ENCODE results near the gene SHANK3.
"Not testable (repeated sequence)": the region's sequence is repeated elsewhere in the genome, so short reads cannot be mapped to it uniquely, and the experiment has no call there.

Gene SHANK3

DNA sequence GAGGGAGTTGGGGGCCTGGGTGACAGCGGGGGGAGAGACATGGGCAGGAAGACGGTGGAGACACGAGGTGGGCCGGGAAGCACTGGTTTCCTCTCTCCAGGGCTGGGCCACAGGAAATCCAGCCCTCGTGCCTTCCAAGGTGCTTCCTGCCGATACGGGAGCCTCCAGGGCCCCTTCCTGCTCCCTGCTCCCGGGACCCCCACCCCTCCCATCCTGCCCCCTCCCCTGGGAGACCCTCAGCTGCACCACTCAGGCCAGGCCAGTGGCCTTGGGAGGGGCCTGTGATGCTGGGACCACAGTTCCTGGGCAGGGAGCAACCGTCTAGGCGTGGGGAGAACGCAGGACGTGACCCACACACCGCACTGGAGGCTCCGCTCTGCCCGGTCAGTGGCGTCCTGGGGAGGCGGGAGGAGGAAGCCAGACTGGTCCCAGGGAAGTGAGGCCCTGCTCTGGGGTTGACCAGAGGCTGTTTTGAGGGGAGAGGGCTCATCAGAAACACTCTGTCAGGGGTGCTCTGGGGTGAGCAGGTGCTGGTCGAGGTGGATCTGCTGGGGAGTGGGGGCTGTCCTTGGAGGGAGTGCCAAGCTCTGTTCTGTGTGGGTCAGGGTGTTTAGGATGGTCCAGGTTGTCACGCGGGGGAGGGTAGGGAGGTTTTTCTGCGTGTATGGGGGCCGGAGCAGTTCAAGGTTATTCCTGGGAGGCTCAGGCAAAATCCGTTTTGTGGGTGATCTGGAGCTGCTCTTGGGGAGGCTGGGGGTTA is at the start of gene SHANK3:
SHANK3 (plus strand) TSS at position 353 of the 760 bp plus-strand sequence.
- no peak for DNase-seq

DNA sequence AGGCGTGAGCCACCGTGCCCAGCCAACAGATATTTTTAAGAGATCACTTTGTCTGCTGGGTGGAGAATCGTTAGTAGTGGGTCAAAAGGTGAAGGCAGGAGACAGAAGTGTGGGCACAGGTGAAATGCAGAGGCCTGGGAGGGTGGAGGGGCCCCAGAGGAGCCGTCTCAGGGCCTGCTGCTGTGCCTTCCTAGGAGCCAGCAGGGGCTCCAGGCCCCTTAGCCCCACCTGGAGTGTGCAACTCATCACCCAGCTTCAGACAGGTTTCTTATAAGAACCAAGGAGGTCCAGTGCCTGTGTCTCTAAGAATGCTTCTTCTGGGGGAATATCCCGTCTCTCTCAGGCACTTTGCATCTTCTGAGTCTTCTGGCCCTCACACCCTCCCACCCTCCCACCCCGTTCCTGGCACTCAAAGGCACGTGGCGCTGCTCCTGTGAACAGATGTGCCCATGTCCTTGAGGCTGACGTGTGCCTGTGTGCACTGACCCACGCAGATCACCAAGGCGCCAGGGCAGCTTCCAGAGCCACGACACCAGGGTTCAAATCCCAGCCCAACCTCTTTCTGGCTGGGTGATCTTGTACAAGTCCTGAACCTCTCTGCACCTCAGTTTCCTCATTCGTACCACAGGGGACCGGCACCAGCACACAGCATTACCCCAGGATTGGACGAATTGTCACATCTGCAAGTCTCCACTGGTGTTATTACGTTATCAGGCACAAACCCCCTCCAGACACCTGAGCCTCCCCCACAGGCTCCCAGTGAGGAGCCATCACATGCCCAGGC is 48.1 kb upstream of the SHANK3 start:
- DNase-seq: no peak

DNA sequence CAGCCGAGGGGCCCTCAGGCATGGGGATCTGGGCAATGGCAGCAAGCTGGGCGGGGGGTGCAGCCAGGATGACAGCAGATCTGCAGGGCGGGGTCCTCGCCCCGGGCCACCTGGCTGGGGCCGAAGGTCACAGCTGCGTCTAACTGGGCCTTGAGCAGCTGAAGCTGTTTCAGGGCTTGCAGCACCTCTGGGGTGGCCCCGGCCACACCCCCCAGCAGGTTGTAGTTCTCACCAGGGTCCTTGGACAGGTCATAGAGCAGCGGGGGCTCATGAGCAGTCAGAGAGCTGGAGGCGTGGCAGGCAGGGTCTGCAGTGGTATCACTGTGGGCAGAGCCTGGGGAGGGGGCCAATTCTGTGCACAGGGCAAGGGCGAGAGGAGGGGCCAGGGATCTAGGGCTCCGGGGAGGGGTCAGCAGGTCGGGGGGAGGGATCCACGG is 47.5 kb upstream of the SHANK3 start:
- no peak for DNase-seq

DNA sequence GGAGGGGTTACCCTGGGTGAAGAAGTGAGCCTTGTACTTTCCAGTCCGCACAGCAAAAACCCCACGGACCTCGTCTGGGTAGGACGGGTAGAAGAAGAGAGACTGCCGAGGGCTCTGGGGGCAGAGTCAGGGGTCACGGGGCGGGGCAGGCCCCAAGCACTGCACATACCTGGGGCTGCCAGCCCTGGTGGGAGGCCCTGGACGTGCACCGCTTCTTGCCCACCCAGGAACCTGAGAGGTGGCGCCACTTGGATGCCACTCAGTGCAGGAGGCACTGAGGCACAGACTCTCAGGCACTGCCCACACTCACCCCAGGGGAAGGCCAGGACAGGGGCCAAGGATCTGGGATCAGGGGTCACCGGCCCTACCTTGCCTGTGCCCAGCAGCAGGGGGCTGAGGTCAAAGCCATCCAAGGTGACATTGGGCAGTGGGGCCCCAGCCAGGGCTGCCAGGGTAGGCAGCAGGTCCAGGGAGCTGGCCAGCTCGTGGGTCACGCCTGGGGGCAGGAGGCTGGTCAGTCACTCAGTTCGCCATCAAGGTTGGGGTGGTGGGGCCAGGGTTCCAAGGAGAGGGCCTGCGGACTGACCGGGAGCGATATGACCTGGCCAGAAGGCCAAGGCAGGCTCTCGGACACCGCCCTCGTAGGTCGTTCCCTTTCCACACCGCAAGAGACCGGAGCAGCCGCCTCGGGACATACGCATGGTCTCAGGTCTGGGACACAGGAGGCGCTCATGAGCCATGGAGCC is 46.9 kb upstream of the SHANK3 start:
- DNase-seq: no peak

DNA sequence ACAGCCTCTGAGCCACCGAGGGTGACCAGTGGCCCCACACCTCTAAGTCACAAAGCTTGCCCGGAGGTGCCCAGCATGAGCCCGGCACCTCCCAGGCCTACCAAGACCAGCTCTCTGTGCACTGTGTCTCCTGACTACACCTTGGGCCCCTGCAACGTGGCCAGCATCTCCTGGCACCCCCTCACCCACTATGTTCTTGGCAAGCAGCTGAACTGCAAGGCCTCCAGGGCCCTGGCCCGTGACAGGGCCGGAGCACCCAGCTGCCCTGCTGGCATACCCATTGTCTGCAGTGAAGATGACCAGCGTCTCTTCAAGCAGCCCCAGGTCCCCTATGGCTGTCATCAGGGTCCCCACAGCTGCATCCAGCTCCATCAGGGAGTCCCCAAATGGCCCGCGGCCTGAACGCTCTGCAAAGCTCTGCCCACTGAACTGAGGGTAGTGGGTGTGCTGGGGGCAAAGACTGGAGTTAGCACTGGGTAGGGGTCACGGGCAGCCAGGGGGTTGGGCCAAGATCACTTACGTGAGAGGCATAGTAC is 46.2 kb upstream of the SHANK3 start:
- DNase-seq: no peak

DNA sequence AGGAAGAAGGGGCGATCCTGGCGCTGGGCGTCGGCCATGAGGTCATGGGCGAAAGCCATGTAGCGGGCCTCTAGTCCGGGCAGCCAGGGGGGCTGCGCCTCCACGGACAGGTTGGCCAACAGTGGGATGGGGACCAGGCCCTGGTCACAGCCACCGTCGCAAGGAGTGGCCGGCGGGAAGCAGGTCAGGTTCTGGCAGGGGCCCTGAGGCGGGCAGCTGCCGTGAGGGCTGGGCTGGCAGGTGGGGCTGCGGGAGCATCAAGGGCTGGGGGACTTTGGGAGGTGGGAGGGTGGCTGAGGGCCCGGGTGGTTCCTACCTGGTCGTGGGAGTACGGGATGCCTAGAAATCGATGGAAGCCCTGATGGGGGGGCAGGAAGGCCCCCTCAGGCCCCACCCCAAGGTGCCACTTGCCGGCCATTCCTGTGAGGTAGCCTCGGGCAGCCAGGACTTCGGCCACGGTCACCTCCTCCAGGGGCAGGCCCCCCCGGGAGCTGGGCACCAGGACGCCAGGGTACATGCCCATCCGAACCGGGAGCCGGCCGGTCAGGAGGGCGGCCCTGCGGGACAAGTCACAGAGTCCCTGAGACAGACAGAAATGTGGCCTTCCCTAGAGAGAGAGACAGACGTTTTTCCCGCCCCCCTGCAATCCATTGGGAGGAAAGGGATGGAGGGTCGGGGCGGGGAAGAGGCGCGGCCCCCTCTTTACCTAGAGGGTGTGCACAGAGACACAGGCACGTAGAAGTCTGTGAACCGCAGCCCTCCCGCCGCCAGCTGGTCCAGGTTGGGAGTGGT is 45.6 kb upstream of the SHANK3 start:
- no peak for DNase-seq

DNA sequence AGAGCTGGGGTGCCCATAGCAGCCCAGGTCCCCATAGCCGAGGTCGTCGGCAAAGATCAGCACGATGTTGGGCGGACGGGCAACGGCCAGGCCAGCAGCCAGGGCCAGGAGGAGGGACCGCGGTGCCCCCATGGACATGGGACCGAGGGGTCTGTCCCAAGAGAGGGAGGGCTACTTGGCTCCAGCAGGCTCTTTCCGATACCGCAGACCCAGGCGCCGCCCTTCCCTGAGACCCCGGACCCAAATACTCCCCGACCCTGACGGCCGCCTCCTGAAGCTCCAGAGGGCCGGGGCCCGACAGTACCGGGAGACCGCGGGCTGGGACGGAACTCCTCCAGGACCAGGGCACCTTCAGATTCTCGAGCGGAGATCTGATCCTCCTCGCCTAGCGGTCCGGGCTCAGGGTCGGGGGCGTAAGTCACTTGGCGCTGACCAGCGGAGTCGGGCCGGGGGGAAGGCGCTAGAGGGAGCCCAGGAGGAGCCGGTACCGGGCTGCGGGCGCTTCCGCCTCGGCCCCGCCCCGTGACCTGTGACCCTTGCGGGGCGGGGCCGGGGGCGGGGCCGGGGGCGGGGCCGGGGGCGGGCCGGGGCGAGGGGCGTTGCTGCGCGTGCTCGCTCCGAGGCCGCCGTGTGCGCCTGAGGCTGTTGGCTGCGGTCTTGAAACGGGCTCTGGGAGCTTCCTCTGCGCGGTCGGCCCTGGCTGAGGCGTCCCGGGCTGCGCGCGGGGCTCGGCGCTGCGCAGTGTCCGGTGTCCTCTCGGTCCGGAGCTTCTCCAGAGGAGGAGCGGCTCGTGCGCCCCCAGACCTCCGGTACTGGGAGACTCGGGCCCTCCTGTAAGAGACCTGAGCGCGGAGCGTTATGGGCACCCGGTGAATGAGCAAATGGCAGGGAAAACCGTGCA is 44.7 kb upstream of the SHANK3 start, which contains the start of gene ARSA:
ARSA (minus strand) TSS at position 511 of the 901 bp plus-strand sequence; CDS start at position 138, 373 bp downstream.
- peak; percentile 75 for DNase-seq

DNA sequence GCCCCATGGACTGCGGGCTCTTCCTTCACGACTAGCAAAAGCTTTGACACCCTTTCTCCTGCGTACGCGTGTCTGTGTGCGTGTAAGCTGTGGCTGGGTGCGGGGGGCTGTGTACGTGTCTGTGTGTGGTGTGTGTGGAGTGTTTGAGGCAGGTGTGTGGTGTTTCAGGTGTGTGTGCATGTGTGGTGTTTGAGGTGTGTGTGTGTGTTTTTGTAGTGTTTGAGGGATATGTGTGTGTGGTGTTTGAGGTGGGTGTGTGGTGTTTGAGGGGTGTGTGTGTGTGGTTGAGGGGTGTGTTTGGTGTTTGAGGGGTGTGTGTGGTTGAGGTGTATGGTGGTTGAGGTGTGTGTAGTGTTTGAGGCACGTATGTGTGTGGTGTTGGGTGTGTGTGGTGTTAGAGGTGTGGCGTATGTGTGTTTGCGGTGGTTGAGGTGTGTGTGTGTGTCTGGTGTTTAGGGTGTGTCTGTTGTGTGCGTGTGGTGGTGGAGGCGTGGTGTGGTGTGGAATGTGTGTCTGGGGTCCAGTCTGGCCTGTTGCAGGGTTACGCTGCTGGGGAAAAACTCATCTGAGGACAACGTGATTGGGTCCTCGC is 44.0 kb upstream of the SHANK3 start:
- no peak for DNase-seq

DNA sequence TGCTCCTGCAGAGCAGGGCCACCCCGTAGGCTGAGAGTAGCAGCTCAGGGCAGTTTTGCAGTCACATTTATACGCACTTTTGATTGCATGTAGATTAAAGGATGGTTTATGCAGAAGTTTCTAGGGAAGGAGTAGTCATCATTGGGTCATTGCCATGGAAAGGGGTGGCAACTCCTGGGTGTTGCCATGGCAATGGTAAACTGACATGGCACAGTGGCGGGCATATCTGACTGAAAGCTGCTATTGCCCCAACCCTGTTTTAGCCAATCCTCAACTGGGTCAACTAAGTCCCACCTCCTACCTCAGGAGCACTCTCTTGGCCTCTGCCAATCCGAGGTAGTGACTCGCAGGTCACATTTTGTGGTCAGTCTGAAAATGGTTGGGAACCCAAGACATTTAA is 42.2 kb upstream of the SHANK3 start:
- DNase-seq: no peak

DNA sequence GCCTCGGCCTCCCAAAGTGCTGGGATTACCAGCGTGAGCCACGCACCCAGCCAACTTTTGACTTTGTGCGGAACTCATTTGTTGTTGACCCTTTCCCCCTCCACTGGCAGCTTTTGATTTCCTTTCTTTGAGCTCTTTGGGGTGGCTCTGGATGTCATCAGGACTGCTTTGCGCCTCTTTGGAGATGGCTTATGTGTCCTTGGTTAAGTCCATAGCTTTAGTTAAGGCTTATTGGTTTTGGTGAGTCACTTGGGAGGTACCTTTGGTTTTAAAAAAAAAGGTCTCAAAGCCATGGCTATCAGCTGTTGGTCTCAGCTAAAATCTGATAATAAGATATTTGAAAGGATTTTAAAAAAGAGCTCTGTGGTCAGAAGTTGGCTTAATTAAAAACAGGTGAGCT is 39.5 kb upstream of the SHANK3 start:
- no peak for DNase-seq

DNA sequence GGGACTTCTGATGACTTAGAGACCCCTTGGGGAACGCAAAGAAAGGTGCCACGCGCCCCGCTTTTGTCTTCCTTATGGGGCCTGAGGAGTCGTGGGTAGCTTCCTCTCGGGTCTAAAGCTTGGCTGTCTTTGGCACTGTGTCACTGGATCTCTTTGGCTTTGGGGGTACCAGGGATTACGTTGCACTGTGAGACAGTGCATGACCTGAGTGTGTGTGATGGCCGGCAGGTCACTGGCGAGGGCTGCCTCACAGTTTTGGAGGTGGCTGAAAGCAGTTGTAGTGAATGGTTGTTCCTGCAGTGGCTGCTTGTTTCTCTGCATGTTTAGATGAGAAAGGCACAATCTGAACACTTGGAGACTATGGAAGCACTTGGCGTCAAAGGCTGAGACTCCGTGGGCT is 38.9 kb upstream of the SHANK3 start:
- DNase-seq: no peak

DNA sequence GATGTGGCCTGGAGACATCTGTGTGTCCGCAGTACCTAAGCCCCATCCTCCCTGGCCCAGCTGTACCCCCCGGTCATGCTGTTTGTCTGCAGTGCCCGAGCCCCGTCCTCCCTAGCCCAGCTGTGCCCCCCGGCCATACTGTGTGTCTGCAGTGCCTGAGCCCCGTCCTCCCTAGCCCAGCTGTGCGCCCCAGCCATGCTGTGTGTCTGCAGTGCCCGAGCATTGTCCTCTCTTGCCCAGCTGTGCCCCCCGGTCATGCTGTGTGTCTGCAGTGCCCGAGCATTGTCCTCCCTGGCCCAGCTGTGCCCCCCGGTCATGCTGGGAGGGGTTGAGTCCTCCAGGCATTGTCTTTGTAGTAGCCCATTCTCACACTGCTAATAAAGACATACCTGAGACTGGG is 37.0 kb upstream of the SHANK3 start:
- no peak for DNase-seq

DNA sequence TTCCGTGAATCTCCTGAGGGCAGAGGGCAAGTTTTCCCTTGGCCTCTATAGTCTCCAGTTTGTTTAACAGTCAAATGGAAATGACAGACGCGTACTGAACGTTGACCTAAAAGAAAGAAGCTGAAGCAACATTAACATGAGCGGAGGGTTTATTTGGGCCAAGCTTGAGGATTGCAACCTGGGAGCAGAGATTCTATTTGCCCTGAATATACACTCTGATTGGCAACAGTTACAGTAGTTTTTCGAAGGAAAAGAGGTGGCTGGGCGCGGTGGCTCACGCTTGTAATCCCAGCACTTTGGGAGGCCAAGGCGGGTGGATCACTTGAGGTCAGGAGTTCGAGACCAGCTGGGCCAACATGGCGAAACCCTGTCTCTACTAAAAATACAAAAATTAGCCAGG is 32.3 kb upstream of the SHANK3 start:
- not testable (repeated sequence) for DNase-seq

DNA sequence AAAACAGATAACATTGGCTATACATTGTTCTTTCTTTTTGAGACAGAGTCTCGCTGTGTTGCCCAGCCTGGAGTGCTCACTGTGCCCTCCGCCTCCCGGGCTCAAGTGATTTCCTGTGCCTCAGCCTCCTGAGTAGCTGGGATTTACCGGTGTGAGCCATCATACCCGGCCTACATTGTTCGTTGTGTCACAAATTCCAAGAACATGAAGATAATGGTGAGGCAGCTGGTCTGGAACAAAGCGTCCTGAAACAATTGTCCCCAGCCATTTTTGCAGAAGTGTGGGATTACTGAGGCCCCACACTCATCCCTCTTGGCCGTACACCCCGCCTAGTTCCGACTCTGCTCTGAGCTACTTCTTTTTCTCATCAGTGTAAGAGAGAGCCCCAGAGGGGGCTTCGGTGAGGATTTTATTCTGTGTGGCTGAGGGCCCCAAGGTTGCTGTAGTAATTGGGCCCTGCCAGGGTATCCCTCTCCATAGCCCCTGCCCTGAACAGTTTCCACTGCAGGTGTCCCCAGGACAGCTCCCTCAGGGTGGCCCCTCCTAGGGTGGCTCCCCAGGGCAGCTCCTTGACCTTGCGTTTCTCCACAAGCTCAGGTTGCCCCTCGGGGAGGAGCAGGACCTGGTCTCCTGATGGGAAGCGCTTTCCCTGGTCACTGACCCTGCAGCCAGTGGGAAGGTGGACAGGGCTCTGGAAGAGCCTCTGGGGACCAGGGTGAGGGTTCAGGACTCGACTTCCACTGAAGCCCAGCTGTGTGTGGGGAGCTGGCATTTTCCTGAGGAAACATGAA is 31.6 kb upstream of the SHANK3 start:
- no peak for DNase-seq

DNA sequence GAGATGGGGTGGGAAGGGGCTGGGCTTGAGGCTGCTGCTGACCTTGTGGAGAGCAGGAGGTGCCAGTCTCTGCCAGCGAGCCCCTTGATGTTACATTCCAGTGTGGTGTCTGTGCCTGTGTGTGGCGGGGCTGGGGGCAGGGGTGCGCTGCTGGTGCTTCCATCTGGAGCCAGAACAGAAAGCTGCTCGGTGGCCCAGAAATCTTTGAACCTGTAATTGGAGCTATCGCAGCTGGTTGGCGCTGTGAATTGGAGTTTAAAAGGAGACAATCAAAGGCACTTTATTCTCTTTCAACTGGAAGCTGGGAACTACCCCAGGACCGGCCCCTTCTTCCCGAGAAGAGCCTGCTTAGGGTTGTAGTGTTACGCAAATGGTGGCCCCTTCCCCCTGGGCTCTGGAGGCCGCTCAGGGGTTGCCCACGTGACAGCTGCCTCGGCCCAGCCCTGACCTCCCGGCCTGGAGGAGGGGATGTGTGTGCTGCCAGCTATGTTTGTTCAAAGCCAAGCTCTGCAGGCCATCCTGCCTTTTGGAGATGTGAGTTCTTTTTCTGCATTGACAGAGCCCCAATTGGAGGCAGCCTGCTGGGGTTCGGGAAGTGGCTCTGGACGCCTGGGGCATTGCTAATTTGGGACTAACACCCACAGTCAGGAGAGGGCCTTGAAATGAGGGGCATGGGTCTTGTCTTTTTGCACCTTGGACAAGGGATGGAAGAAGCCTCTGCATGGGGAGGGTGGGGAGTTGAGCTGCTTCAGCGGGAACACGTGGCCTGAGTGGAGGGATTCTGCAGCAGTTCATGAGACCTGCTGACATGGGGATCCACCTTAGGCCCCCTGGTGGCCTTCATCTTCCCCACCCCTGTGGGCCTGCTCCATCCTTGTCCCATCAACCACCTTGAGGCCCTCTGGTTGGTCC is 30.7 kb upstream of the SHANK3 start:
- DNase-seq: no peak

DNA sequence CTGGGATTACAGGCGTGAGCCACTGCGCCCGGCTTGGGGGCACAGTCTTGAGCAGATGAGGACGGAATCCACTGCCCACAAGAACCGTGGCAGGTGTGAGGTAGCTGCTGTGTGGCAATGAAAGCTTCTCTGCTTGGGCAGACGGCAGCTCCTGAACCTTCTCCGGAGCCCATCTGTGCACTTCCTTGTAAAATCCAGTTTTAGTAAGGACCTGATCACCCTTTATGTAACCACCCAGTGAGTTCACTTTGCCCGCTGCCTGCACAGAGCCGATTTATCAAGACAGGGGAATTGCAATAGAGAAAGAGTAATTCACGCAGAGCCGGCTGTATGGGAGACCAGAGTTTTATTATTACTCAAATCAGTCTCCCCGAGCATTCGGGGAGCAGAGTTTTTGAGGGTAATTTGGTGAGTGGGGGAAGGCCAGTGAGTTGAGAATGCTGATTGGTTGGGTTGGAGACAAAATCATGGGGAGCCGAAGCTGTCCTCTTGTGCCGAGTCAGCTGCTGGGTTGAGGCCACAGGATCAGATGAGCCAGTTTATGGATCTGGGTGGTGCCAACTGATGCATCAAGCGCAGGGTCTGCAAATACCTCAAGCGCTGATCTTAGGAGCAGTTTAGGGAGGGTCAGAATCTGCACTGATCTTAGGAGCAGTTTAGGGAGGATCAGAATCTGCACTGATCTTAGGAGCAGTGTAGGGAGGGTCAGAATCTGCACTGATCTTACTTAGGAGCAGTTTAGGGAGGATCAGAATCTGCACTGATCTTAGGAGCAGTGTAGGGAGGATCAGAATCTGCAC is 29.4 kb upstream of the SHANK3 start:
- DNase-seq: not testable (repeated sequence)

DNA sequence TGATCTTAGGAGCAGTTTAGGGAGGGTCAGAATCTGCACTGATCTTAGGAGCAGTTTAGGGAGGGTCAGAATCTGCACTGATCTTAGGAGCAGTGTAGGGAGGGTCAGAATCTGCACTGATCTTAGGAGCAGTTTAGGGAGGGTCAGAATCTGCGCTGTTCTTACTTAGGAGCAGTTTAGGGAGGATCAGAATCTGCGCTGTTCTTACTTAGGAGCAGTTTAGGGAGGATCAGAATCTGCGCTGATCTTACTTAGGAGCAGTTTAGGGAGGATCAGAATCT is 28.9 kb upstream of the SHANK3 start:
- DNase-seq: not testable (repeated sequence)

DNA sequence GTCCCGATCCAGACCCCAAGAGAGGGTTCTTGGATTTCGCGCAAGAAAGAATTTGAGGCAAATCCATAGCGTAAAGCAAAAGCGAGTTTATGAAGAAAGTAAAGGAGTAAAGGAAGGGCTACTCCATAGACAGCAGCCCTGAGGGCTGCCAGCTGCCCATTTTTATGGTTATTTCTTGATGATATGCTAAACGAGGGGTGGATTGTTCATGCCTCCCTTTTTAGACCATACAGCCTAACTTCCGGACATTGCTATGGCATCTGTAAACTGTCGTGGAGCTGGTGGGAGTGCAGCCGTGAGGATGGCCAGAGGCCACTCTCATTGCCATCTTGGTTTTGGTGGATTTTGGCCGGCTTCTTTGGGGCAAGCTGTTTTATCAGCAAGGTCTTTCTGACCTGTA is 19.4 kb upstream of the SHANK3 start:
- no peak for DNase-seq
